Globus pallidus (tissue), 1 donor: ENCODE measurements around the gene TMEM132A.

Experiments
- DNase-seq: peaks from one replicate; pipeline ENCODE4 v3.0.0-alpha.2; 2015; ENCODE audit warnings: low spot score

Gene TMEM132A

GRCh38 chr11:60921777-60922335 is 2.4 kb upstream of the TMEM132A start:
- DNase-seq = no peak

- DNase-seq = no peak
Measured at GRCh38 chr11:60922906-60923305, 1.4 kb upstream of the TMEM132A start.

- no peak for DNase-seq
Measured at GRCh38 chr11:60923326-60923725, 934 bp upstream of the TMEM132A start.

- DNase-seq = no peak
Measured at GRCh38 chr11:60923800-60924109, 505 bp upstream of the TMEM132A start.

GRCh38 chr11:60924906-60925853 is 920 bp downstream of the TMEM132A start:
- DNase-seq = no peak

- DNase-seq = no peak
Measured at GRCh38 chr11:60925868-60926267, 1.6 kb downstream of the TMEM132A start.

- DNase-seq = no peak
Measured at GRCh38 chr11:60926500-60926899, 2.2 kb downstream of the TMEM132A start.

- DNase-seq = no peak
Measured at GRCh38 chr11:60927061-60927592, 2.9 kb downstream of the TMEM132A start.

- no peak for DNase-seq
Measured at GRCh38 chr11:60927600-60927999, 3.3 kb downstream of the TMEM132A start.

GRCh38 chr11:60928563-60929001 is 4.3 kb downstream of the TMEM132A start:
- DNase-seq = no peak

GRCh38 chr11:60929764-60930163 is 5.5 kb downstream of the TMEM132A start:
- no peak for DNase-seq

- no peak for DNase-seq
Measured at GRCh38 chr11:60930394-60930793, 6.1 kb downstream of the TMEM132A start.

GRCh38 chr11:60931917-60932316 is 7.7 kb downstream of the TMEM132A start:
- DNase-seq = no peak

- no peak for DNase-seq
Measured at GRCh38 chr11:60932605-60933356, 8.5 kb downstream of the TMEM132A start.

GRCh38 chr11:60933416-60934123 is 9.3 kb downstream of the TMEM132A start:
- DNase-seq = no peak

- DNase-seq = no peak
Measured at GRCh38 chr11:60934124-60934789, 10.0 kb downstream of the TMEM132A start.

- no peak for DNase-seq
Measured at GRCh38 chr11:60934790-60935605, 10.7 kb downstream of the TMEM132A start.

- DNase-seq = no peak
Measured at GRCh38 chr11:60935676-60936442, 11.6 kb downstream of the TMEM132A start.

- no peak for DNase-seq
Measured at GRCh38 chr11:60936467-60937143, 12.3 kb downstream of the TMEM132A start.
